Vagina (tissue), 2 donors: Measurements from ENCODE around the gene LMNTD1. TPM values are rescaled to one million over a fixed set of nuclear protein-coding genes. Genes with fewer than 3 reads are reported as not detected.
A peak's percentile ranks its signal among the peaks of the same experiment; 100 is the strongest.

Experiments
- DNase-seq, 2 donors: peaks; one replicate each; pipeline ENCODE4 v3.0.0-alpha.2; 2017; ENCODE audit errors: extremely low spot score in 2 of 2
- H3K27ac ChIP-seq: fragments of 200-600 bp; sonication (generic); one replicate; pipeline ENCODE4 v1.5.1; 2019
- H3K27me3 ChIP-seq: fragments of 200-600 bp; sonication (generic); one replicate; pipeline ENCODE4 v1.5.1; 2019
- H3K36me3 ChIP-seq, 2 donors: fragments of 200-600 bp; sonication (generic); one replicate each; pipeline ENCODE4 v1.5.1; 2017 to 2019
- H3K4me1 ChIP-seq: fragments of 200-600 bp; sonication (generic); one replicate; pipeline ENCODE4 v1.5.1; 2019
- H3K4me3 ChIP-seq, 2 donors: fragments of 200-600 bp; sonication (generic); 1 replicate in 1 of 2; 2 replicates in 1 of 2; pipeline ENCODE4 v1.5.1; 2016 to 2019
- H3K9me3 ChIP-seq: fragments of 200-600 bp; sonication (generic); one replicate; pipeline ENCODE4 v1.5.1; 2019
- CTCF ChIP-seq, 3 experiments: fragments of 450-650 bp in 2 of 3; fragments of 200-600 bp in 1 of 3; sonication (generic) in 1 of 3; IDR thresholded peaks; one replicate each; pipeline ENCODE4 v1.5.1; 2017 to 2019; ENCODE audit warnings: antibody characterized with exemption in 3 of 3, mild to moderate bottlenecking in 2 of 3, moderate library complexity in 2 of 3
- POLR2A ChIP-seq, 2 donors: fragments of 450-650 bp; IDR thresholded peaks; one replicate each; pipeline ENCODE4 v1.6.1; 2017; ENCODE audit warnings: antibody characterized with exemption in 2 of 2, mild to moderate bottlenecking in 2 of 2, moderate library complexity in 2 of 2
- POLR2AphosphoS5 ChIP-seq, 2 donors: sonication (generic); formaldehyde crosslinking; IDR thresholded peaks; one replicate each; pipeline ENCODE4 v1.9.0; 2017; ENCODE audit warnings: antibody characterized with exemption in 2 of 2, mild to moderate bottlenecking in 2 of 2, low read depth in 1 of 2; ENCODE audit not compliant: insufficient read depth in 1 of 2
- intact Hi-C: fragments of 100-400 bp; cut with DNase I; formaldehyde crosslinking; loops from one replicate; pipeline ENCODE4 v1.15.1; 2023
- total RNA-seq: library from RNA; depleted of rRNA; stranded (reverse); fragments of >200 nt; gene quantifications from one replicate; pipeline ENCODE4 v1.2.3, GENCODE V29; 2016

LMNTD1 gene
- total RNA-seq, 1 donor from 2014 or later = not detected

GRCh38 chr12:25463521-25463920 is 89.6 kb downstream of the LMNTD1 start:
- H3K4me1 ChIP-seq = no peaks in the 10 kb centered on the region

GRCh38 chr12:25463005-25463404 is 90.1 kb downstream of the LMNTD1 start:
- intact Hi-C loops = no loop called here
- H3K4me1 ChIP-seq = no peaks in the 10 kb centered on the region
- no peaks in the 10 kb centered on the region for H3K27me3 ChIP-seq
- no peak overlapping the region for H3K27ac ChIP-seq
- peak in 1 of 2 donors; percentile 52 for DNase-seq
- TF ChIP-seq CTCF (IDR thresholded peaks at IDR 0.05) (no peak), POLR2A (IDR thresholded peaks at IDR 0.05) (no peak), POLR2AphosphoS5 (IDR thresholded peaks at IDR 0.05; ENCODE audit: insufficient read depth in 1 of 2, low read depth in 1 of 2) (no peak)
- no peak overlapping the region for H3K4me3 ChIP-seq
- no peaks in the 10 kb centered on the region for H3K36me3 ChIP-seq
- H3K9me3 ChIP-seq = no peaks in the 10 kb centered on the region

More at GRCh38 chr12:25463521-25463920, 89.6 kb downstream of the LMNTD1 start:
- no peak overlapping the region for H3K4me3 ChIP-seq
- no peaks in the 10 kb centered on the region for H3K36me3 ChIP-seq
- intact Hi-C loops = no loop called here
- peak in 1 of 2 donors; percentile 18 for DNase-seq
- TF ChIP-seq POLR2A (IDR thresholded peaks at IDR 0.05) (no peak), POLR2AphosphoS5 (IDR thresholded peaks at IDR 0.05; ENCODE audit: insufficient read depth in 1 of 2, low read depth in 1 of 2) (no peak), CTCF (IDR thresholded peaks at IDR 0.05) (no peak)
- H3K27me3 ChIP-seq = no peaks in the 10 kb centered on the region
- H3K9me3 ChIP-seq = no peaks in the 10 kb centered on the region
- H3K27ac ChIP-seq = no peak overlapping the region

- no peaks in the 10 kb centered on the region for H3K9me3 ChIP-seq
Observed at GRCh38 chr12:25459541-25459951, 93.5 kb downstream of the LMNTD1 start.

GRCh38 chr12:25458047-25458552 is 95.0 kb downstream of the LMNTD1 start:
- no peak overlapping the region for H3K27ac ChIP-seq
- no peaks in the 10 kb centered on the region for H3K27me3 ChIP-seq
- peak in 1 of 2 donors; percentile 56 for DNase-seq
- no peaks in the 10 kb centered on the region for H3K9me3 ChIP-seq
- no peak for TF ChIP-seq POLR2A (IDR thresholded peaks at IDR 0.05)
- no peak overlapping the region for H3K4me3 ChIP-seq
- H3K4me1 ChIP-seq = no peaks in the 10 kb centered on the region
- no peaks in the 10 kb centered on the region for H3K36me3 ChIP-seq
- intact Hi-C loops = no loop called here

More at GRCh38 chr12:25459541-25459951, 93.5 kb downstream of the LMNTD1 start:
- peak in 1 of 2 donors; percentile 67 for DNase-seq
- H3K27ac ChIP-seq = no peak overlapping the region
- intact Hi-C loops = no loop called here
- no peak for TF ChIP-seq CTCF (IDR thresholded peaks at IDR 0.05)
- TF ChIP-seq POLR2AphosphoS5 (IDR thresholded peaks at IDR 0.05; ENCODE audit: insufficient read depth in 1 of 2, low read depth in 1 of 2) = no peak
- H3K4me3 ChIP-seq = no peak overlapping the region
- H3K27me3 ChIP-seq = no peaks in the 10 kb centered on the region
- H3K36me3 ChIP-seq = no peaks in the 10 kb centered on the region
- H3K4me1 ChIP-seq = no peaks in the 10 kb centered on the region

- Histone ChIP-seq H3K27ac (no peak overlapping the region), H3K4me1 (no peaks in the 10 kb centered on the region), H3K4me3 (no peak overlapping the region), H3K36me3 (no peaks in the 10 kb centered on the region), H3K27me3 (no peaks in the 10 kb centered on the region), H3K9me3 (no peaks in the 10 kb centered on the region)
- peak in 1 of 2 donors; percentile 8 for DNase-seq
- intact Hi-C loops = no loop called here
- TF ChIP-seq POLR2A (IDR thresholded peaks at IDR 0.05) (no peak), POLR2AphosphoS5 (IDR thresholded peaks at IDR 0.05; ENCODE audit: insufficient read depth in 1 of 2, low read depth in 1 of 2) (no peak), CTCF (IDR thresholded peaks at IDR 0.05) (no peak)
Observed at GRCh38 chr12:25456474-25456873, 96.6 kb downstream of the LMNTD1 start.
